ENCODE data around the gene HLA-DOB. TPM values are rescaled to one million over a fixed set of nuclear protein-coding genes. Genes with fewer than 3 reads are reported as not detected.

Gene HLA-DOB
- total and polyA plus RNA-seq, 11 donors = 0.25 to 2.7 (median 0.60) TPM; not detected in 2

- H3K9me3 ChIP-seq = no peaks in the 10 kb centered on the region
- intact Hi-C loops (cut with DNase I) = loop anchor here in 5 of 10 donors (1.0 to 2.0 kb wide), 2 partner anchors 16 kb away; partner anchors contain the start of gene TAP2 (in 5 of the 5)
- no peaks in the 10 kb centered on the region for H3K27me3 ChIP-seq
- DNase-seq = peak in 4 of 5 donors; percentile 47 to 67 (median 54)
- peak overlapping the region; percentile 69 to 99 (median 90) for H3K4me3 ChIP-seq
- 13 to 17% (median 16%) methylated on average over 23 to 24 of the region's 24 CpGs for WGBS, 4 donors
- no peak for TF ChIP-seq CTCF (IDR thresholded peaks at IDR 0.05)
- TF ChIP-seq POLR2A (IDR thresholded peaks at IDR 0.05) = no peak
- peaks cover 0 to 71% (median 24%) of the 10 kb centered on the region in 12 donors for H3K4me1 ChIP-seq
- ATAC-seq = peak; percentile 3 to 53 (median 20)
- H3K27ac ChIP-seq = peak overlapping the region; percentile 90 to 100 (median 99)
- H3K36me3 ChIP-seq = peaks cover 0 to 65% (median 51%) of the 10 kb centered on the region in 9 donors
Observed at GRCh38 chr6:32854376-32855178, 37.8 kb upstream of the HLA-DOB start.

- Histone ChIP-seq H3K27me3 (no peaks in the 10 kb centered on the region), H3K27ac (peak within 1 kb of the TSS; percentile 90 to 100 (median 99)), H3K4me3 (peak within 1 kb of the TSS; percentile 69 to 99 (median 90)), H3K9me3 (no peaks in the 10 kb centered on the region), H3K4me1 (peaks cover 0 to 77% (median 24%) of the 10 kb centered on the region in 12 donors), H3K36me3 (peaks cover 0 to 65% (median 47%) of the 10 kb centered on the region in 9 donors)
- ATAC-seq = peak; percentile 95 to 96 (median 96)
- peak; percentile 96 to 97 (median 97) for DNase-seq
- WGBS, 4 donors = 0 to 2% (median 0%) methylated on average over 33 to 68 of the region's 68 CpGs
- TF ChIP-seq CTCF (IDR thresholded peaks at IDR 0.05) (peak; percentile 59 to 92 (median 86)), POLR2A (IDR thresholded peaks at IDR 0.05) (peak; percentile 63 to 93)
- intact Hi-C loops (cut with DNase I) = loop anchor here in 7 of 10 donors (1.0 to 2.0 kb wide), 4 partner anchors 8 to 15 kb away; partner anchors contain the start of genes TAP2 (in 7 of the 7) and PSMB8 (in 3 of the 7)
Observed at GRCh38 chr6:32853541-32854375, 37.0 kb upstream of the HLA-DOB start, which contains the start of the genes PSMB9 and TAP1. TSS of gene PSMB9 (plus strand) at chr6:32854192. CDS start at chr6:32854230, 38 bp downstream. TSS of gene TAP1 (minus strand) at chr6:32853704. CDS start at chr6:32853636, 68 bp downstream.

GRCh38 chr6:32852844-32853540 is 36.2 kb upstream of the HLA-DOB start:
- H3K4me1 ChIP-seq = peaks cover 0 to 77% (median 24%) of the 10 kb centered on the region in 12 donors
- whole genome bisulfite sequencing, 4 donors = 1 to 2% (median 1%) methylated on average over 21 to 41 of the region's 41 CpGs
- TF ChIP-seq CTCF (IDR thresholded peaks at IDR 0.05) = no peak
- no peak for TF ChIP-seq POLR2A (IDR thresholded peaks at IDR 0.05)
- ATAC-seq (peak; percentile 8 to 41 (median 24)), DNase-seq (peak; percentile 42 to 79 (median 46))
- H3K27me3 ChIP-seq = no peaks in the 10 kb centered on the region
- no peaks in the 10 kb centered on the region for H3K9me3 ChIP-seq
- peak overlapping the region; percentile 69 to 99 (median 90) for H3K4me3 ChIP-seq
- H3K27ac ChIP-seq = peak overlapping the region; percentile 90 to 100 (median 99)
- intact Hi-C loops (cut with DNase I) = loop anchor here in 6 of 10 donors (1.0 to 2.0 kb wide), 4 partner anchors 8 to 15 kb away; partner anchors contain the start of genes PSMB8 (in 4 of the 6) and TAP2 (in 2 of the 6)
- peaks cover 0 to 65% (median 47%) of the 10 kb centered on the region in 9 donors for H3K36me3 ChIP-seq

All from heart left ventricle (tissue), 16 donors.